Keratinocyte (primary cell): Measurements from ENCODE around the gene NGLY1.

Source experiments
- CTCF ChIP-seq, 3 experiments: IDR thresholded peaks in 1 of 3; conservative IDR thresholded peaks in 1 of 3; optimal IDR thresholded peaks in 1 of 3; 2 replicates in 2 of 3; 3 replicates in 1 of 3; pipeline versions ENCODE3 to v1.5.1; 2011; ENCODE audit warnings: low read length in 3 of 3, mild to moderate bottlenecking in 3 of 3, moderate library complexity in 2 of 3, control low read depth in 1 of 3, inconsistent platforms in 1 of 3; ENCODE audit not compliant: insufficient read depth in 2 of 3; ENCODE audit errors: extremely low read depth in 1 of 3
- EZH2 ChIP-seq: IDR thresholded peaks from one replicate; pipeline ENCODE4 v1.6.1; 2012; ENCODE audit warnings: inconsistent platforms, mild to moderate bottlenecking, low read length, moderate library complexity

- TF ChIP-seq CTCF (optimal IDR thresholded peaks at IDR 0.05 in 1 of 3, IDR thresholded peaks at IDR 0.05 in 1 of 3, conservative IDR thresholded peaks at IDR 0.05 in 1 of 3; ENCODE audit: extremely low read depth in 1 of 3, insufficient read depth in 2 of 3, low read length in 3 of 3) (no peak), EZH2 (no peak)
These were observed 1.3 kb downstream of the NGLY1 start for GRCh38 chr3:25781758-25782594.
